GM23338 (cell line): ENCODE measurements around the gene H2BW2. TPM values are rescaled to one million over a fixed set of nuclear protein-coding genes. Genes with fewer than 3 reads are reported as not detected.

Experiments
- ATAC-seq: fragments of 200-7000 bp; cut with Tn5 transposase; 3 replicates; pipeline ENCODE4 v1.9.1; 2020
- DNase-seq: peaks from one replicate; pipeline ENCODE4 v3.0.0-alpha.2; 2015; ENCODE audit warnings: low spot score
- H2AFZ ChIP-seq: fragments of 200-600 bp; sonication (generic); 2 replicates; pipeline ENCODE4 v1.8.0; 2016; ENCODE audit warnings: antibody characterized with exemption, mild to moderate bottlenecking, moderate library complexity
- H3F3A ChIP-seq: fragments of 200-600 bp; sonication (generic); replicated peaks from 2 replicates; pipeline ENCODE4 v1.8.0; 2017; ENCODE audit warnings: antibody characterized with exemption, mixed run types, low read depth
- H3K27ac ChIP-seq: fragments of 200-600 bp; sonication (generic); 2 replicates; pipeline ENCODE4 v1.6.1; 2016; ENCODE audit warnings: low read depth
- H3K27me3 ChIP-seq: fragments of 200-600 bp; sonication (generic); 2 replicates; pipeline ENCODE4 v1.8.0; 2016; ENCODE audit warnings: mild to moderate bottlenecking, mixed run types, moderate library complexity; ENCODE audit not compliant: insufficient read depth
- H3K36me3 ChIP-seq: fragments of 200-600 bp; sonication (generic); 2 replicates; pipeline ENCODE4 v1.8.0; 2016; ENCODE audit warnings: mild to moderate bottlenecking; ENCODE audit not compliant: insufficient read depth
- H3K4me1 ChIP-seq: fragments of 200-600 bp; sonication (generic); 2 replicates; pipeline ENCODE4 v1.8.0; 2016; ENCODE audit warnings: mild to moderate bottlenecking, moderate library complexity; ENCODE audit not compliant: insufficient read depth
- H3K4me2 ChIP-seq: fragments of 200-600 bp; sonication (generic); 2 replicates; pipeline ENCODE4 v1.7.1; 2017; ENCODE audit warnings: mixed run types
- H3K4me3 ChIP-seq: fragments of 200-600 bp; sonication (generic); 2 replicates; pipeline ENCODE4 v1.6.1; 2016; ENCODE audit warnings: mixed run types
- H3K79me2 ChIP-seq: fragments of 200-600 bp; sonication (generic); replicated peaks from 2 replicates; pipeline ENCODE4 v1.8.0; 2017; ENCODE audit warnings: mild to moderate bottlenecking; ENCODE audit not compliant: insufficient read depth
- H3K9me2 ChIP-seq: fragments of 200-600 bp; sonication (generic); 2 replicates; pipeline ENCODE4 v1.8.0; 2017; ENCODE audit not compliant: insufficient read depth
- H4K20me1 ChIP-seq: fragments of 200-600 bp; sonication (generic); replicated peaks from 2 replicates; pipeline ENCODE4 v1.8.0; 2017; ENCODE audit warnings: mild to moderate bottlenecking; ENCODE audit not compliant: insufficient read depth
- H3K27ac Mint-ChIP-seq: 2 replicates; pipeline ENCODE4 v1.8.0; 2020; ENCODE audit warnings: inconsistent platforms, mild to moderate bottlenecking, moderate library complexity, mixed read lengths
- H3K27me3 Mint-ChIP-seq: 3 replicates; pipeline ENCODE4 v1.8.0; 2022; ENCODE audit warnings: low read depth, mild to moderate bottlenecking, moderate library complexity, mixed read lengths, inconsistent platforms; ENCODE audit not compliant: insufficient read depth, poor library complexity
- H3K36me3 Mint-ChIP-seq: 3 replicates; pipeline ENCODE4 v1.8.0; 2021; ENCODE audit warnings: low read depth, mild to moderate bottlenecking, inconsistent platforms, moderate library complexity, mixed read lengths
- H3K4me1 Mint-ChIP-seq: 3 replicates; pipeline ENCODE4 v1.8.0; 2020; ENCODE audit warnings: mild to moderate bottlenecking, inconsistent platforms, mixed read lengths
- H3K4me3 Mint-ChIP-seq: 3 replicates; pipeline ENCODE4 v1.8.0; 2021; ENCODE audit warnings: moderate library complexity, mild to moderate bottlenecking, inconsistent platforms, mixed read lengths
- H3K9me3 Mint-ChIP-seq: 3 replicates; pipeline ENCODE4 v1.8.0; 2020; ENCODE audit warnings: moderate library complexity, mild to moderate bottlenecking, inconsistent platforms, mixed read lengths
- CREB1 ChIP-seq: fragments of 250-450 bp; sonication (Bioruptor Pico); IDR thresholded peaks from 2 replicates; pipeline ENCODE4 v1.5.0; 2020; ENCODE audit warnings: low read depth, mild to moderate bottlenecking, moderate library complexity
- ETS1 ChIP-seq: IDR thresholded peaks from 2 replicates; pipeline ENCODE4 v1.6.1; 2016; ENCODE audit warnings: antibody characterized with exemption
- EZH2 ChIP-seq: fragments of 200-600 bp; sonication (generic); IDR thresholded peaks from one replicate; pipeline ENCODE4 v1.8.0; 2017; ENCODE audit warnings: antibody characterized with exemption, mild to moderate bottlenecking, low read depth; ENCODE audit not compliant: unreplicated experiment
- EZH2phosphoT487 ChIP-seq: fragments of 200-600 bp; sonication (generic); IDR thresholded peaks from one replicate; pipeline ENCODE4 v1.8.1; 2018; ENCODE audit warnings: antibody characterized with exemption; ENCODE audit not compliant: unreplicated experiment
- JUNB ChIP-seq: IDR thresholded peaks from one replicate; pipeline ENCODE4 v1.6.1; 2016; ENCODE audit warnings: antibody characterized with exemption; ENCODE audit not compliant: unreplicated experiment
- NANOG ChIP-seq: IDR thresholded peaks from 2 replicates; pipeline ENCODE4 v1.6.1; 2016; ENCODE audit warnings: antibody characterized with exemption, borderline replicate concordance
- POLR2AphosphoS5 ChIP-seq: IDR thresholded peaks from 2 replicates; pipeline ENCODE4 v1.6.1; 2016; ENCODE audit warnings: antibody characterized with exemption, low read depth
- REST ChIP-seq: IDR thresholded peaks from one replicate; pipeline ENCODE4 v1.6.1; 2018; ENCODE audit warnings: antibody characterized with exemption; ENCODE audit not compliant: unreplicated experiment
- STAT1 ChIP-seq: IDR thresholded peaks from one replicate; pipeline ENCODE4 v1.6.1; 2016; ENCODE audit warnings: antibody characterized with exemption; ENCODE audit not compliant: unreplicated experiment
- ZNF114 ChIP-seq: fragments of 250-450 bp; sonication (Bioruptor Pico); IDR thresholded peaks from 2 replicates; pipeline ENCODE4 v1.5.0; 2020; ENCODE audit warnings: mild to moderate bottlenecking, moderate library complexity
- ZNF331 ChIP-seq: fragments of 250-450 bp; sonication (Bioruptor Pico); IDR thresholded peaks from 2 replicates; pipeline ENCODE4 v1.5.0; 2020; ENCODE audit warnings: low read depth, mild to moderate bottlenecking, moderate library complexity
- polyA plus RNA-seq: library from polyadenylated mRNA; unstranded; fragments of >200 nt; fragmentation: Nextera tagmentation; extraction: Ambion mirVana; gene quantifications from 2 replicates; pipeline ENCODE4 v1.2.1, GENCODE V29; 2016
- total RNA-seq: library from RNA; depleted of rRNA; stranded (reverse); fragments of >200 nt; shearing (Covaris generic); gene quantifications from 2 replicates; pipeline ENCODE4 v1.2.3, GENCODE V29; 2014
- TF ChIP-seq, protein P1 (sequence below), 2 experiments: fragments of 200-600 bp in 1 of 2; sonication (generic) in 1 of 2; conservative IDR thresholded peaks; 2 replicates each; pipeline versions ENCODE4 v1.5.1 to v1.6.1; 2016 to 2017; ENCODE audit warnings: antibody characterized with exemption in 2 of 2, low read depth in 2 of 2, mild to moderate bottlenecking in 2 of 2, moderate library complexity in 1 of 2
- TF ChIP-seq, protein P2 (sequence below): fragments of 250-450 bp; sonication (Bioruptor Pico); IDR thresholded peaks from 2 replicates; pipeline ENCODE4 v1.5.0; 2020; ENCODE audit warnings: mild to moderate bottlenecking, moderate library complexity

H2BW2 gene
- total and polyA plus RNA-seq, 2 experiments from 2014 or later: 0.16 TPM; not detected in 1

- no peak for DNase-seq
- Mint-ChIP-seq H3K27ac (no peak overlapping the region), H3K27me3 (no peaks in the 10 kb centered on the region), H3K36me3 (no peaks in the 10 kb centered on the region), H3K4me3 (no peak overlapping the region), H3K4me1 (no peaks in the 10 kb centered on the region), H3K9me3 (no peaks in the 10 kb centered on the region)
- Histone ChIP-seq H3K36me3 (no peaks in the 10 kb centered on the region), H3F3A (no peaks in the 10 kb centered on the region), H3K27me3 (no peaks in the 10 kb centered on the region), H3K79me2 (no peaks in the 10 kb centered on the region), H3K9me2 (no peaks in the 10 kb centered on the region), H3K4me1 (no peaks in the 10 kb centered on the region), H4K20me1 (no peaks in the 10 kb centered on the region), H3K27ac (no peak overlapping the region), H2AFZ (no peak overlapping the region), H3K4me2 (no peak overlapping the region), H3K4me3 (no peak overlapping the region)
- no peak for TF ChIP-seq JUNB
- TF ChIP-seq REST: no peak
- TF ChIP-seq EZH2: no peak
- TF ChIP-seq ETS1: no peak
- no peak for TF ChIP-seq ZNF331
- no peak for TF ChIP-seq EZH2phosphoT487
- TF ChIP-seq, protein P1, sequence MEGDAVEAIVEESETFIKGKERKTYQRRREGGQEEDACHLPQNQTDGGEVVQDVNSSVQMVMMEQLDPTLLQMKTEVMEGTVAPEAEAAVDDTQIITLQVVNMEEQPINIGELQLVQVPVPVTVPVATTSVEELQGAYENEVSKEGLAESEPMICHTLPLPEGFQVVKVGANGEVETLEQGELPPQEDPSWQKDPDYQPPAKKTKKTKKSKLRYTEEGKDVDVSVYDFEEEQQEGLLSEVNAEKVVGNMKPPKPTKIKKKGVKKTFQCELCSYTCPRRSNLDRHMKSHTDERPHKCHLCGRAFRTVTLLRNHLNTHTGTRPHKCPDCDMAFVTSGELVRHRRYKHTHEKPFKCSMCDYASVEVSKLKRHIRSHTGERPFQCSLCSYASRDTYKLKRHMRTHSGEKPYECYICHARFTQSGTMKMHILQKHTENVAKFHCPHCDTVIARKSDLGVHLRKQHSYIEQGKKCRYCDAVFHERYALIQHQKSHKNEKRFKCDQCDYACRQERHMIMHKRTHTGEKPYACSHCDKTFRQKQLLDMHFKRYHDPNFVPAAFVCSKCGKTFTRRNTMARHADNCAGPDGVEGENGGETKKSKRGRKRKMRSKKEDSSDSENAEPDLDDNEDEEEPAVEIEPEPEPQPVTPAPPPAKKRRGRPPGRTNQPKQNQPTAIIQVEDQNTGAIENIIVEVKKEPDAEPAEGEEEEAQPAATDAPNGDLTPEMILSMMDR (conservative IDR thresholded peaks at IDR 0.05; ENCODE audit: low read depth in 2 of 2): no peak
- TF ChIP-seq NANOG: no peak
- TF ChIP-seq, protein P2, sequence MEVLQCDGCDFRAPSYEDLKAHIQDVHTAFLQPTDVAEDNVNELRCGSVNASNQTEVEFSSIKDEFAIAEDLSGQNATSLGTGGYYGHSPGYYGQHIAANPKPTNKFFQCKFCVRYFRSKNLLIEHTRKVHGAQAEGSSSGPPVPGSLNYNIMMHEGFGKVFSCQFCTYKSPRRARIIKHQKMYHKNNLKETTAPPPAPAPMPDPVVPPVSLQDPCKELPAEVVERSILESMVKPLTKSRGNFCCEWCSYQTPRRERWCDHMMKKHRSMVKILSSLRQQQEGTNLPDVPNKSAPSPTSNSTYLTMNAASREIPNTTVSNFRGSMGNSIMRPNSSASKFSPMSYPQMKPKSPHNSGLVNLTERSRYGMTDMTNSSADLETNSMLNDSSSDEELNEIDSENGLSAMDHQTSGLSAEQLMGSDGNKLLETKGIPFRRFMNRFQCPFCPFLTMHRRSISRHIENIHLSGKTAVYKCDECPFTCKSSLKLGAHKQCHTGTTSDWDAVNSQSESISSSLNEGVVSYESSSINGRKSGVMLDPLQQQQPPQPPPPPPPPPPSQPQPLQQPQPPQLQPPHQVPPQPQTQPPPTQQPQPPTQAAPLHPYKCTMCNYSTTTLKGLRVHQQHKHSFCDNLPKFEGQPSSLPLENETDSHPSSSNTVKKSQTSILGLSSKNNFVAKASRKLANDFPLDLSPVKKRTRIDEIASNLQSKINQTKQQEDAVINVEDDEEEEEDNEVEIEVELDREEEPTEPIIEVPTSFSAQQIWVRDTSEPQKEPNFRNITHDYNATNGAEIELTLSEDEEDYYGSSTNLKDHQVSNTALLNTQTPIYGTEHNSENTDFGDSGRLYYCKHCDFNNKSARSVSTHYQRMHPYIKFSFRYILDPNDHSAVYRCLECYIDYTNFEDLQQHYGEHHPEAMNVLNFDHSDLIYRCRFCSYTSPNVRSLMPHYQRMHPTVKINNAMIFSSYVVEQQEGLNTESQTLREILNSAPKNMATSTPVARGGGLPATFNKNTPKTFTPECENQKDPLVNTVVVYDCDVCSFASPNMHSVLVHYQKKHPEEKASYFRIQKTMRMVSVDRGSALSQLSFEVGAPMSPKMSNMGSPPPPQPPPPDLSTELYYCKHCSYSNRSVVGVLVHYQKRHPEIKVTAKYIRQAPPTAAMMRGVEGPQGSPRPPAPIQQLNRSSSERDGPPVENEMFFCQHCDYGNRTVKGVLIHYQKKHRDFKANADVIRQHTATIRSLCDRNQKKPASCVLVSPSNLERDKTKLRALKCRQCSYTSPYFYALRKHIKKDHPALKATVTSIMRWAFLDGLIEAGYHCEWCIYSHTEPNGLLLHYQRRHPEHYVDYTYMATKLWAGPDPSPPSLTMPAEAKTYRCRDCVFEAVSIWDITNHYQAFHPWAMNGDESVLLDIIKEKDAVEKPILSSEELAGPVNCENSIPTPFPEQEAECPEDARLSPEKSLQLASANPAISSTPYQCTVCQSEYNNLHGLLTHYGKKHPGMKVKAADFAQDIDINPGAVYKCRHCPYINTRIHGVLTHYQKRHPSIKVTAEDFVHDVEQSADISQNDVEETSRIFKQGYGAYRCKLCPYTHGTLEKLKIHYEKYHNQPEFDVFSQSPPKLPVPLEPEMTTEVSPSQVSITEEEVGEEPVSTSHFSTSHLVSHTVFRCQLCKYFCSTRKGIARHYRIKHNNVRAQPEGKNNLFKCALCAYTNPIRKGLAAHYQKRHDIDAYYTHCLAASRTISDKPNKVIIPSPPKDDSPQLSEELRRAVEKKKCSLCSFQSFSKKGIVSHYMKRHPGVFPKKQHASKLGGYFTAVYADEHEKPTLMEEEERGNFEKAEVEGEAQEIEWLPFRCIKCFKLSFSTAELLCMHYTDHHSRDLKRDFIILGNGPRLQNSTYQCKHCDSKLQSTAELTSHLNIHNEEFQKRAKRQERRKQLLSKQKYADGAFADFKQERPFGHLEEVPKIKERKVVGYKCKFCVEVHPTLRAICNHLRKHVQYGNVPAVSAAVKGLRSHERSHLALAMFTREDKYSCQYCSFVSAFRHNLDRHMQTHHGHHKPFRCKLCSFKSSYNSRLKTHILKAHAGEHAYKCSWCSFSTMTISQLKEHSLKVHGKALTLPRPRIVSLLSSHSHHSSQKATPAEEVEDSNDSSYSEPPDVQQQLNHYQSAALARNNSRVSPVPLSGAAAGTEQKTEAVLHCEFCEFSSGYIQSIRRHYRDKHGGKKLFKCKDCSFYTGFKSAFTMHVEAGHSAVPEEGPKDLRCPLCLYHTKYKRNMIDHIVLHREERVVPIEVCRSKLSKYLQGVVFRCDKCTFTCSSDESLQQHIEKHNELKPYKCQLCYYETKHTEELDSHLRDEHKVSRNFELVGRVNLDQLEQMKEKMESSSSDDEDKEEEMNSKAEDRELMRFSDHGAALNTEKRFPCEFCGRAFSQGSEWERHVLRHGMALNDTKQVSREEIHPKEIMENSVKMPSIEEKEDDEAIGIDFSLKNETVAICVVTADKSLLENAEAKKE (CRISPR knock-in tag): no peak
- no peak for TF ChIP-seq STAT1
- TF ChIP-seq POLR2AphosphoS5: no peak
- TF ChIP-seq ZNF114 (CRISPR knock-in tag): no peak
- TF ChIP-seq CREB1 (CRISPR knock-in tag): no peak
- ATAC-seq: no peak
Measured at GRCh38 chrX:104085477-104085876, 45.7 kb downstream of the H2BW2 start.
